HCT116 (cell line): ENCODE data around the gene TIRAP. TPM values are rescaled to one million over a fixed set of nuclear protein-coding genes. Genes with fewer than 3 reads are reported as not detected.

Experiments used
- ATAC-seq: fragments of 200-7000 bp; cut with Tn5 transposase; 2 replicates; pipeline ENCODE4 v1.9.1; 2020; ENCODE audit warnings: mild to moderate bottlenecking, moderate library complexity
- BruUV-seq: library from RNA; stranded (reverse); fragments of 400-500 nt; replicated peaks from 2 replicates; lab custom pipeline; 2021; lab: Mats Ljungman, UMichigan
- CTCF ChIA-PET: fragments of 300-600 bp; sonication (Branson Sonifier 250); formaldehyde crosslinking; loops from one replicate; lab custom pipeline; 2021; ENCODE audit warnings: antibody characterized with exemption; lab: Charles Lee
- POLR2A ChIA-PET: fragments of 300-600, 350-600 bp; sonication (Branson Sonifier 250); formaldehyde crosslinking; loops from one replicate; lab custom pipeline; 2021; ENCODE audit warnings: antibody characterized with exemption; lab: Charles Lee
- RAD21 ChIA-PET, 2 experiments: fragments of 300-600 bp; sonication (Branson Sonifier 250); formaldehyde crosslinking; loops; one replicate each; lab custom pipeline; 2023; ENCODE audit warnings: low total read pairs in 2 of 2; ENCODE audit not compliant: uncharacterized antibody in 2 of 2, unreplicated experiment in 2 of 2, low non-redundant PET in 1 of 2; lab: Charles Lee
- DNase-seq: peaks from one replicate; pipeline ENCODE4 v3.0.0-alpha.2; 2010; ENCODE audit warnings: low read depth, low spot score
- H2AFZ ChIP-seq: fragments of 200-600 bp; shearing (Covaris generic), sonication (generic); 2 replicates; pipeline ENCODE4 v1.6.1; 2017; ENCODE audit warnings: low read depth, mixed run types, mixed read lengths, antibody characterized with exemption, low read length; ENCODE audit not compliant: poor library complexity, severe bottlenecking
- H3K27ac ChIP-seq: 2 replicates; pipeline ENCODE4 v1.5.1; 2012; ENCODE audit warnings: low read depth, low read length
- H3K27me3 ChIP-seq: fragments of 200-600 bp; sonication (generic); 2 replicates; pipeline ENCODE4 v1.6.1; 2016; ENCODE audit warnings: mixed run types, low read length, mixed read lengths; ENCODE audit not compliant: insufficient read depth
- H3K36me3 ChIP-seq, 2 experiments: fragments of 200-500 bp in 1 of 2; fragments of 200-600 bp in 1 of 2; sonication (Bioruptor generic) in 1 of 2; sonication (generic) in 1 of 2; 2 replicates each; pipeline versions ENCODE4 v1.5.1 to v1.6.1; 2014 to 2016; ENCODE audit warnings: low read length in 2 of 2, inconsistent platforms in 1 of 2, mixed read lengths in 1 of 2, mixed run types in 1 of 2; ENCODE audit not compliant: insufficient read depth in 2 of 2, control insufficient read depth in 1 of 2
- H3K4me1 ChIP-seq, 2 experiments: fragments of 200-600 bp in 1 of 2; sonication (generic) in 1 of 2; 2 replicates each; pipeline versions ENCODE4 v1.5.1 to v1.6.1; 2012 to 2017; ENCODE audit warnings: low read length in 2 of 2, inconsistent platforms in 1 of 2, mild to moderate bottlenecking in 1 of 2, mixed read lengths in 1 of 2, mixed run types in 1 of 2, moderate library complexity in 1 of 2; ENCODE audit not compliant: insufficient read depth in 2 of 2, control insufficient read depth in 1 of 2
- H3K4me2 ChIP-seq: fragments of 200-600 bp; sonication (generic); 2 replicates; pipeline ENCODE4 v1.6.1; 2017; ENCODE audit warnings: mixed run types, low read length, mixed read lengths
- H3K4me3 ChIP-seq, 2 experiments: fragments of 200-600 bp in 1 of 2; sonication (generic) in 1 of 2; replicated peaks in 1 of 2; 2 replicates each; pipeline ENCODE4 v1.5.1; 2011 to 2016; ENCODE audit warnings: low read length in 2 of 2, control low read depth in 1 of 2, low read depth in 1 of 2, mild to moderate bottlenecking in 1 of 2, mixed read lengths in 1 of 2, mixed run types in 1 of 2
- H3K79me2 ChIP-seq: fragments of 200-600 bp; sonication (generic); 2 replicates; pipeline ENCODE4 v1.6.1; 2017; ENCODE audit warnings: mild to moderate bottlenecking, mixed run types, low read length, moderate library complexity, mixed read lengths; ENCODE audit not compliant: insufficient read depth
- H3K9ac ChIP-seq: fragments of 200-600 bp; sonication (generic); 2 replicates; pipeline ENCODE4 v1.6.1; 2016; ENCODE audit warnings: low read length, mixed read lengths
- H3K9me2 ChIP-seq: fragments of 200-600 bp; sonication (generic), shearing (Covaris generic); 2 replicates; pipeline ENCODE4 v1.6.1; 2017; ENCODE audit warnings: mixed run types, mild to moderate bottlenecking, moderate library complexity; ENCODE audit not compliant: insufficient read depth
- H3K9me3 ChIP-seq, 2 experiments: fragments of 200-500 bp in 1 of 2; fragments of 200-600 bp in 1 of 2; sonication (Bioruptor generic) in 1 of 2; sonication (generic) in 1 of 2; 2 replicates each; pipeline ENCODE4 v1.6.1; 2014 to 2017; ENCODE audit warnings: low read length in 2 of 2, mixed read lengths in 2 of 2, inconsistent platforms in 1 of 2, low read depth in 1 of 2, mild to moderate bottlenecking in 1 of 2, mixed run types in 1 of 2, moderate library complexity in 1 of 2; ENCODE audit not compliant: control insufficient read depth in 1 of 2, insufficient read depth in 1 of 2
- H4K20me1 ChIP-seq: fragments of 200-600 bp; sonication (generic), shearing (Covaris generic); 2 replicates; pipeline ENCODE4 v1.6.1; 2017; ENCODE audit warnings: mixed run types, mild to moderate bottlenecking, moderate library complexity; ENCODE audit not compliant: insufficient read depth
- CEBPB ChIP-seq: IDR thresholded peaks from 2 replicates; pipeline ENCODE4 v1.6.1; 2012; ENCODE audit warnings: low read depth
- EGR1 ChIP-seq: IDR thresholded peaks from 2 replicates; pipeline ENCODE4 v1.6.1; 2012; ENCODE audit warnings: low read depth
- EZH2 ChIP-seq: fragments of 200-600 bp; sonication (generic); IDR thresholded peaks from 2 replicates; pipeline ENCODE4 v1.6.1; 2017; ENCODE audit warnings: antibody characterized with exemption, mixed run types
- EZH2phosphoT487 ChIP-seq: fragments of 200-600 bp; IDR thresholded peaks from 2 replicates; pipeline ENCODE4 v1.6.1; 2018; ENCODE audit warnings: antibody characterized with exemption, borderline replicate concordance
- JUND ChIP-seq: IDR thresholded peaks from 2 replicates; pipeline ENCODE4 v1.6.1; 2012
- POLR2A ChIP-seq: IDR thresholded peaks from 2 replicates; pipeline ENCODE4 v1.7.0; 2011; ENCODE audit warnings: borderline replicate concordance; ENCODE audit not compliant: insufficient read depth, insufficient read length; ENCODE audit errors: extremely low read depth
- RAD21 ChIP-seq: IDR thresholded peaks from 2 replicates; pipeline ENCODE4 v1.6.1; 2012; ENCODE audit warnings: low read depth, mild to moderate bottlenecking
- SIN3A ChIP-seq: IDR thresholded peaks from 2 replicates; pipeline ENCODE4 v1.6.1; 2012; ENCODE audit warnings: low read depth
- SRF ChIP-seq: IDR thresholded peaks from 2 replicates; pipeline ENCODE4 v1.6.1; 2012; ENCODE audit warnings: low read depth
- ZFX ChIP-seq: fragments of 450-650 bp; IDR thresholded peaks from 2 replicates; pipeline ENCODE4 v1.6.1; 2017
- ZNF274 ChIP-seq: fragments of 200-500 bp; sonication (Bioruptor generic); IDR thresholded peaks from 2 replicates; pipeline ENCODE4 v1.6.1; 2014; ENCODE audit warnings: mild to moderate bottlenecking, low read depth, low read length, inconsistent platforms
- intact Hi-C: fragments of 100-400 bp; cut with micrococcal nuclease; formaldehyde crosslinking; loops from 2 replicates; pipeline ENCODE4 v1.10.0; 2022
- total RNA-seq: library from RNA; stranded (reverse); gene quantifications from one replicate; pipeline ENCODE4 v1.2.1, GENCODE V29; 2021; ENCODE audit not compliant: unreplicated experiment
- TF ChIP-seq, protein P1 (sequence below): IDR thresholded peaks from 2 replicates; pipeline ENCODE4 v1.6.1; 2012; ENCODE audit warnings: low read depth
- TF ChIP-seq, protein P2 (sequence below), 3 experiments: fragments of 200-600 bp in 1 of 3; sonication (generic) in 1 of 3; IDR thresholded peaks in 2 of 3; conservative IDR thresholded peaks in 1 of 3; 2 replicates each; pipeline ENCODE4 v1.5.1; 2012 to 2017; ENCODE audit warnings: low read depth in 2 of 3, low read length in 2 of 3, antibody characterized with exemption in 1 of 3, borderline replicate concordance in 1 of 3, control low read depth in 1 of 3, mild to moderate bottlenecking in 1 of 3, mixed read lengths in 1 of 3, mixed run types in 1 of 3, moderate library complexity in 1 of 3; ENCODE audit not compliant: insufficient read depth in 1 of 3
- TF ChIP-seq, protein P3 (sequence below): IDR thresholded peaks from 2 replicates; pipeline ENCODE4 v1.6.1; 2011; ENCODE audit warnings: mild to moderate bottlenecking, low read length, moderate library complexity; ENCODE audit not compliant: insufficient replicate concordance; ENCODE audit errors: extremely low read depth

The TIRAP gene
- total RNA-seq, 1 experiment from 2014 or later, result 10.8 TPM

DNA sequence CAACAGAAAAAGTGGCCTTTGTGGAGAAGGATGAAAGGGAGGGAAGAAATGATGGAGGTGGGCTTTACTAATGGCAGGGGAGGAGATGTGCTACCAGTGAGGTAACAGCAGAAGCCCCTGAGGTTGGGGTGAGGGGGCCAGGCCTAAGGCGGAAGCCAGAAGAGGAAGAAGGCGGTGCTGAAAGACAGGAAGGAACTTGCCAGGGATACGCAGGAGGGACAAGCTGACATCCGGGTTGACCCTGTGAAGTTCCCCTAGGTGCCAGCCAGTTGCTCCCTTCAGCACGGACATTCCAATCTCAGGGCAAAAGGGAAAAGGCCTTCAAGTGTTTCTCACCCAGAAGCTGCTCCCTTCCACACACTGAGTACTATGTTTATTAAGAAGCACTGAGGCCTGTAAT is 2.3 kb upstream of the TIRAP start:
- TF ChIP-seq EZH2 (no peak), SIN3A (no peak), RAD21 (no peak), ZFX (no peak), EZH2phosphoT487 (no peak), CEBPB (no peak), JUND (no peak), POLR2A (no peak), SRF (no peak), ZNF274 (no peak), EGR1 (no peak)
- TF ChIP-seq, protein P1, sequence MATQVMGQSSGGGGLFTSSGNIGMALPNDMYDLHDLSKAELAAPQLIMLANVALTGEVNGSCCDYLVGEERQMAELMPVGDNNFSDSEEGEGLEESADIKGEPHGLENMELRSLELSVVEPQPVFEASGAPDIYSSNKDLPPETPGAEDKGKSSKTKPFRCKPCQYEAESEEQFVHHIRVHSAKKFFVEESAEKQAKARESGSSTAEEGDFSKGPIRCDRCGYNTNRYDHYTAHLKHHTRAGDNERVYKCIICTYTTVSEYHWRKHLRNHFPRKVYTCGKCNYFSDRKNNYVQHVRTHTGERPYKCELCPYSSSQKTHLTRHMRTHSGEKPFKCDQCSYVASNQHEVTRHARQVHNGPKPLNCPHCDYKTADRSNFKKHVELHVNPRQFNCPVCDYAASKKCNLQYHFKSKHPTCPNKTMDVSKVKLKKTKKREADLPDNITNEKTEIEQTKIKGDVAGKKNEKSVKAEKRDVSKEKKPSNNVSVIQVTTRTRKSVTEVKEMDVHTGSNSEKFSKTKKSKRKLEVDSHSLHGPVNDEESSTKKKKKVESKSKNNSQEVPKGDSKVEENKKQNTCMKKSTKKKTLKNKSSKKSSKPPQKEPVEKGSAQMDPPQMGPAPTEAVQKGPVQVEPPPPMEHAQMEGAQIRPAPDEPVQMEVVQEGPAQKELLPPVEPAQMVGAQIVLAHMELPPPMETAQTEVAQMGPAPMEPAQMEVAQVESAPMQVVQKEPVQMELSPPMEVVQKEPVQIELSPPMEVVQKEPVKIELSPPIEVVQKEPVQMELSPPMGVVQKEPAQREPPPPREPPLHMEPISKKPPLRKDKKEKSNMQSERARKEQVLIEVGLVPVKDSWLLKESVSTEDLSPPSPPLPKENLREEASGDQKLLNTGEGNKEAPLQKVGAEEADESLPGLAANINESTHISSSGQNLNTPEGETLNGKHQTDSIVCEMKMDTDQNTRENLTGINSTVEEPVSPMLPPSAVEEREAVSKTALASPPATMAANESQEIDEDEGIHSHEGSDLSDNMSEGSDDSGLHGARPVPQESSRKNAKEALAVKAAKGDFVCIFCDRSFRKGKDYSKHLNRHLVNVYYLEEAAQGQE, result no peak
- TF ChIP-seq, protein P2, sequence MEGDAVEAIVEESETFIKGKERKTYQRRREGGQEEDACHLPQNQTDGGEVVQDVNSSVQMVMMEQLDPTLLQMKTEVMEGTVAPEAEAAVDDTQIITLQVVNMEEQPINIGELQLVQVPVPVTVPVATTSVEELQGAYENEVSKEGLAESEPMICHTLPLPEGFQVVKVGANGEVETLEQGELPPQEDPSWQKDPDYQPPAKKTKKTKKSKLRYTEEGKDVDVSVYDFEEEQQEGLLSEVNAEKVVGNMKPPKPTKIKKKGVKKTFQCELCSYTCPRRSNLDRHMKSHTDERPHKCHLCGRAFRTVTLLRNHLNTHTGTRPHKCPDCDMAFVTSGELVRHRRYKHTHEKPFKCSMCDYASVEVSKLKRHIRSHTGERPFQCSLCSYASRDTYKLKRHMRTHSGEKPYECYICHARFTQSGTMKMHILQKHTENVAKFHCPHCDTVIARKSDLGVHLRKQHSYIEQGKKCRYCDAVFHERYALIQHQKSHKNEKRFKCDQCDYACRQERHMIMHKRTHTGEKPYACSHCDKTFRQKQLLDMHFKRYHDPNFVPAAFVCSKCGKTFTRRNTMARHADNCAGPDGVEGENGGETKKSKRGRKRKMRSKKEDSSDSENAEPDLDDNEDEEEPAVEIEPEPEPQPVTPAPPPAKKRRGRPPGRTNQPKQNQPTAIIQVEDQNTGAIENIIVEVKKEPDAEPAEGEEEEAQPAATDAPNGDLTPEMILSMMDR (IDR thresholded peaks at IDR 0.05 in 2 of 3, conservative IDR thresholded peaks at IDR 0.05 in 1 of 3; ENCODE audit: borderline replicate concordance in 1 of 3, insufficient read depth in 1 of 3, low read depth in 2 of 3, low read length in 2 of 3), result no peak
- TF ChIP-seq, protein P3, sequence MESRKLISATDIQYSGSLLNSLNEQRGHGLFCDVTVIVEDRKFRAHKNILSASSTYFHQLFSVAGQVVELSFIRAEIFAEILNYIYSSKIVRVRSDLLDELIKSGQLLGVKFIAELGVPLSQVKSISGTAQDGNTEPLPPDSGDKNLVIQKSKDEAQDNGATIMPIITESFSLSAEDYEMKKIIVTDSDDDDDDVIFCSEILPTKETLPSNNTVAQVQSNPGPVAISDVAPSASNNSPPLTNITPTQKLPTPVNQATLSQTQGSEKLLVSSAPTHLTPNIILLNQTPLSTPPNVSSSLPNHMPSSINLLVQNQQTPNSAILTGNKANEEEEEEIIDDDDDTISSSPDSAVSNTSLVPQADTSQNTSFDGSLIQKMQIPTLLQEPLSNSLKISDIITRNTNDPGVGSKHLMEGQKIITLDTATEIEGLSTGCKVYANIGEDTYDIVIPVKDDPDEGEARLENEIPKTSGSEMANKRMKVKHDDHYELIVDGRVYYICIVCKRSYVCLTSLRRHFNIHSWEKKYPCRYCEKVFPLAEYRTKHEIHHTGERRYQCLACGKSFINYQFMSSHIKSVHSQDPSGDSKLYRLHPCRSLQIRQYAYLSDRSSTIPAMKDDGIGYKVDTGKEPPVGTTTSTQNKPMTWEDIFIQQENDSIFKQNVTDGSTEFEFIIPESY, result no peak
- TF ChIP-seq, all 23 proteins: peak for 0
- H2AFZ ChIP-seq, result no peak overlapping the region
- H3K9ac ChIP-seq, result no peak overlapping the region
- H3K4me3 ChIP-seq, result no peak overlapping the region
- no peaks in the 10 kb centered on the region for H3K9me2 ChIP-seq
- ChIA-PET POLR2A (interaction anchor here (1.3 kb wide), 1 partner anchor 11 kb away, joined by 4 read pairs; the partner anchor contains the start of genes FOXRED1 and SRPRA), RAD21 (no interaction called here), CTCF (no interaction called here)
- DNase-seq (no peak), ATAC-seq (no peak)
- peaks cover 0 to 7% of the 10 kb centered on the region in 2 experiments; a peak in 2 of 4 replicates for H3K36me3 ChIP-seq
- peaks cover 11 to 26% of the 10 kb centered on the region in 2 experiments; a peak in 3 of 4 replicates for H3K4me1 ChIP-seq
- BruUV-seq, result no TSS peak
- no peaks in the 10 kb centered on the region for H4K20me1 ChIP-seq
- H3K4me2 ChIP-seq, result no peak overlapping the region
- intact Hi-C loops, result no loop called here
- H3K27ac ChIP-seq, result no peak overlapping the region
- H3K79me2 ChIP-seq, result 0 out of 2 replicates have a peak, but pooled peaks cover 10% of the 10 kb centered on the region
- no peaks in the 10 kb centered on the region for H3K27me3 ChIP-seq
- H3K9me3 ChIP-seq, result no peaks in the 10 kb centered on the region
